SK-N-SH treated with all-trans-retinoic acid at 6 μM for 48 hours (cell line): ENCODE measurements around the gene GABBR1.

ENCODE experiments used
- ATAC-seq: fragments of 200-7000 bp; cut with Tn5 transposase; 3 replicates; pipeline ENCODE4 v1.9.1; 2020; ENCODE audit warnings: mild to moderate bottlenecking, moderate library complexity
- BACH2 ChIP-seq: fragments of 250-450 bp; sonication (Bioruptor Pico); IDR thresholded peaks from 2 replicates; pipeline ENCODE4 v1.9.0; 2021; ENCODE audit warnings: mild to moderate bottlenecking, borderline replicate concordance
- CREB5 ChIP-seq: fragments of 250-450 bp; sonication (Bioruptor Pico); IDR thresholded peaks from 2 replicates; pipeline ENCODE4 v1.5.1; 2020; ENCODE audit warnings: low read depth, mild to moderate bottlenecking, moderate library complexity
- CSDC2 ChIP-seq: fragments of 250-450 bp; sonication (Bioruptor Pico); IDR thresholded peaks from 2 replicates; pipeline ENCODE4 v1.5.0; 2020; ENCODE audit warnings: mild to moderate bottlenecking, moderate library complexity
- CSRNP3 ChIP-seq: fragments of 250-450 bp; sonication (Bioruptor Pico); IDR thresholded peaks from 2 replicates; pipeline ENCODE4 v1.5.1; 2021; ENCODE audit warnings: mild to moderate bottlenecking, moderate library complexity
- ESRRG ChIP-seq: fragments of 250-450 bp; sonication (Bioruptor Pico); IDR thresholded peaks from 2 replicates; pipeline ENCODE4 v1.6.1; 2021; ENCODE audit warnings: mild to moderate bottlenecking
- GLIS3 ChIP-seq: fragments of 250-450 bp; sonication (Bioruptor Pico); IDR thresholded peaks from 2 replicates; pipeline ENCODE4 v1.5.0; 2020; ENCODE audit warnings: mild to moderate bottlenecking, moderate library complexity
- ISL1 ChIP-seq: fragments of 250-450 bp; sonication (Bioruptor Pico); IDR thresholded peaks from 2 replicates; pipeline ENCODE4 v2.1.2; 2022; ENCODE audit warnings: mild to moderate bottlenecking, moderate library complexity
- PATZ1 ChIP-seq: fragments of 250-450 bp; sonication (Bioruptor Pico); IDR thresholded peaks from 2 replicates; pipeline ENCODE4 v1.8.0; 2020; ENCODE audit warnings: mild to moderate bottlenecking, moderate library complexity, borderline replicate concordance
- POU6F1 ChIP-seq: fragments of 250-450 bp; sonication (Bioruptor Pico); IDR thresholded peaks from 2 replicates; pipeline ENCODE4 v1.8.0; 2021; ENCODE audit warnings: low read depth, mild to moderate bottlenecking, moderate library complexity, borderline replicate concordance
- RARB ChIP-seq: fragments of 250-450 bp; sonication (Bioruptor Pico); IDR thresholded peaks from 2 replicates; pipeline ENCODE4 v1.8.0; 2021; ENCODE audit warnings: mild to moderate bottlenecking, moderate library complexity
- SNAI2 ChIP-seq: fragments of 250-450 bp; sonication (Bioruptor Pico); IDR thresholded peaks from 2 replicates; pipeline ENCODE4 v1.5.0; 2020; ENCODE audit warnings: mild to moderate bottlenecking, moderate library complexity
- TCF4 ChIP-seq: fragments of 250-450 bp; sonication (Bioruptor Pico); IDR thresholded peaks from 2 replicates; pipeline ENCODE4 v1.8.0; 2021; ENCODE audit warnings: mild to moderate bottlenecking, moderate library complexity, borderline replicate concordance
- TOX ChIP-seq: fragments of 250-450 bp; sonication (Bioruptor Pico); IDR thresholded peaks from 2 replicates; pipeline ENCODE4 v1.8.0; 2021; ENCODE audit warnings: mild to moderate bottlenecking, moderate library complexity, borderline replicate concordance
- TSHZ2 ChIP-seq: fragments of 250-450 bp; sonication (Bioruptor Pico); IDR thresholded peaks from 2 replicates; pipeline ENCODE4 v1.5.0; 2020; ENCODE audit warnings: mild to moderate bottlenecking, moderate library complexity
- ZC3H10 ChIP-seq: fragments of 250-450 bp; sonication (Bioruptor Pico); IDR thresholded peaks from 2 replicates; pipeline ENCODE4 v1.5.1; 2021; ENCODE audit warnings: mild to moderate bottlenecking, moderate library complexity
- ZFP3 ChIP-seq: fragments of 250-450 bp; sonication (Bioruptor Pico); IDR thresholded peaks from 2 replicates; pipeline ENCODE4 v1.5.0; 2020; ENCODE audit warnings: mild to moderate bottlenecking, moderate library complexity
- ZFP30 ChIP-seq: fragments of 450-650 bp; formaldehyde crosslinking; IDR thresholded peaks from 2 replicates; pipeline ENCODE4 v1.5.0; 2022; ENCODE audit warnings: mild to moderate bottlenecking, moderate library complexity
- ZNF565 ChIP-seq: fragments of 450-650 bp; formaldehyde crosslinking; conservative IDR thresholded peaks from 2 replicates; pipeline ENCODE4 v1.5.0; 2020; ENCODE audit warnings: low read depth, mild to moderate bottlenecking, moderate library complexity
- ZNF70 ChIP-seq: fragments of 450-650 bp; formaldehyde crosslinking; IDR thresholded peaks from 2 replicates; pipeline ENCODE4 v1.5.0; 2020; ENCODE audit warnings: mild to moderate bottlenecking, moderate library complexity
- ZNF8 ChIP-seq: fragments of 450-650 bp; formaldehyde crosslinking; IDR thresholded peaks from 2 replicates; pipeline ENCODE4 v1.5.0; 2020; ENCODE audit warnings: mild to moderate bottlenecking, moderate library complexity

The GABBR1 gene

GRCh38 chr6:29558439-29559079 lies 74.4 kb downstream of the GABBR1 start:
- no peak for ATAC-seq
- TF ChIP-seq ZNF565 (CRISPR knock-in tag) (no peak), CSDC2 (CRISPR knock-in tag) (no peak), RARB (no peak), ZNF70 (CRISPR knock-in tag) (no peak), ZFP30 (CRISPR knock-in tag) (no peak), BACH2 (CRISPR knock-in tag) (no peak), TSHZ2 (CRISPR knock-in tag) (no peak), PATZ1 (no peak), ZNF8 (CRISPR knock-in tag) (no peak), ZFP3 (CRISPR knock-in tag) (no peak), TOX (CRISPR knock-in tag) (no peak), ESRRG (CRISPR knock-in tag) (no peak), TCF4 (CRISPR knock-in tag) (no peak), CSRNP3 (CRISPR knock-in tag) (no peak), SNAI2 (CRISPR knock-in tag) (no peak), ZC3H10 (no peak)
- TF ChIP-seq, all 23 proteins: peak for 0

- no peak for ATAC-seq
- TF ChIP-seq ESRRG (CRISPR knock-in tag) (no peak), RARB (no peak), GLIS3 (CRISPR knock-in tag) (no peak)
Measured at GRCh38 chr6:29557320-29557719, 75.7 kb downstream of the GABBR1 start.

GRCh38 chr6:29554764-29555163 lies 78.2 kb downstream of the GABBR1 start:
- no peak for TF ChIP-seq ISL1 (CRISPR knock-in tag)
- no peak for ATAC-seq

- no peak for TF ChIP-seq ESRRG (CRISPR knock-in tag)
- TF ChIP-seq GLIS3 (CRISPR knock-in tag) = no peak
- peak; percentile 70 for ATAC-seq
Measured at GRCh38 chr6:29553268-29554057, 79.5 kb downstream of the GABBR1 start.

- no peak for TF ChIP-seq POU6F1 (CRISPR knock-in tag)
- no peak for TF ChIP-seq SNAI2 (CRISPR knock-in tag)
- TF ChIP-seq ZC3H10 = no peak
- TF ChIP-seq CSDC2 (CRISPR knock-in tag) = no peak
- TF ChIP-seq CREB5 (CRISPR knock-in tag) = no peak
Measured at GRCh38 chr6:29552512-29553051, 80.4 kb downstream of the GABBR1 start.

More at GRCh38 chr6:29552512-29553051, 80.4 kb downstream of the GABBR1 start:
- peak; percentile 98 for ATAC-seq
